Measurements from ENCODE around the gene UNC5C. TPM values are rescaled to one million over a fixed set of nuclear protein-coding genes. Genes with fewer than 3 reads are reported as not detected.

Gene UNC5C
- total RNA-seq, 1 donor from 2014 or later: under 0.01 TPM

- no peak for DNase-seq
Observed at GRCh38 chr4:95457353-95457752, 91.4 kb downstream of the UNC5C start.

- no peak for DNase-seq
Observed at GRCh38 chr4:95450294-95450693, 98.5 kb downstream of the UNC5C start.

GRCh38 chr4:95446173-95446572 is 102.6 kb downstream of the UNC5C start:
- no peak for DNase-seq

GRCh38 chr4:95445251-95445650 is 103.5 kb downstream of the UNC5C start:
- no peak for DNase-seq

GRCh38 chr4:95444812-95445211 is 104.0 kb downstream of the UNC5C start:
- DNase-seq: no peak

GRCh38 chr4:95439896-95440295 is 108.9 kb downstream of the UNC5C start:
- no peak for DNase-seq

- DNase-seq: no peak
Observed at GRCh38 chr4:95439071-95439470, 109.7 kb downstream of the UNC5C start.

- no peak for DNase-seq
Observed at GRCh38 chr4:95432466-95432865, 116.3 kb downstream of the UNC5C start.

- DNase-seq: no peak
Observed at GRCh38 chr4:95431678-95432077, 117.1 kb downstream of the UNC5C start.

- no peak for DNase-seq
Observed at GRCh38 chr4:95429416-95429815, 119.4 kb downstream of the UNC5C start.

GRCh38 chr4:95428291-95429070 is 120.3 kb downstream of the UNC5C start:
- no peak for DNase-seq

GRCh38 chr4:95426455-95426854 is 122.3 kb downstream of the UNC5C start:
- DNase-seq: no peak

- no peak for DNase-seq
Observed at GRCh38 chr4:95422436-95422835, 126.3 kb downstream of the UNC5C start.

- DNase-seq: no peak
Observed at GRCh38 chr4:95421869-95422268, 126.9 kb downstream of the UNC5C start.

- DNase-seq: no peak
Observed at GRCh38 chr4:95417531-95417930, 131.2 kb downstream of the UNC5C start.

- DNase-seq: no peak
Observed at GRCh38 chr4:95415346-95415771, 133.4 kb downstream of the UNC5C start.

GRCh38 chr4:95411371-95412088 is 137.2 kb downstream of the UNC5C start:
- no peak for DNase-seq

GRCh38 chr4:95410387-95410977 is 138.3 kb downstream of the UNC5C start:
- DNase-seq: no peak

- DNase-seq: no peak
Observed at GRCh38 chr4:95409750-95410149, 139.0 kb downstream of the UNC5C start.

- no peak for DNase-seq
Observed at GRCh38 chr4:95409127-95409526, 139.6 kb downstream of the UNC5C start.

- no peak for DNase-seq
Observed at GRCh38 chr4:95402299-95402698, 146.5 kb downstream of the UNC5C start.

- DNase-seq: no peak
Observed at GRCh38 chr4:95398217-95398616, 150.6 kb downstream of the UNC5C start.

GRCh38 chr4:95394752-95395306 is 153.9 kb downstream of the UNC5C start:
- no peak for DNase-seq
